GM12892 (cell line): ENCODE results near the gene JARID2. TPM values are rescaled to one million over a fixed set of nuclear protein-coding genes. Genes with fewer than 3 reads are reported as not detected.

ENCODE experiments used
- DNase-seq: peaks from one replicate; pipeline ENCODE4 v3.0.0; 2011; ENCODE audit not compliant: insufficient read length
- FAIRE-seq: peaks from 2 replicates; lab custom pipeline; 2011; peaks lifted over from hg19 to GRCh38; lab: Jason Lieb, UNC
- POLR2A ChIP-seq: IDR thresholded peaks from 2 replicates; pipeline ENCODE4 v1.6.1; 2011; ENCODE audit warnings: low read depth, low read length, control low read depth
- POLR2AphosphoS5 ChIP-seq: IDR thresholded peaks from 2 replicates; pipeline ENCODE4 v1.6.1; 2011; ENCODE audit warnings: low read depth, low read length, control low read depth
- TAF1 ChIP-seq: IDR thresholded peaks from 2 replicates; pipeline ENCODE4 v1.6.1; 2011; ENCODE audit warnings: low read depth, mild to moderate bottlenecking, control low read depth, low read length, borderline replicate concordance
- polyA plus RNA-seq: library from polyadenylated mRNA; unstranded; fragments of >200 nt; gene quantifications from one replicate; pipeline ENCODE4 v1.2.1, GENCODE V29; 2012; ENCODE audit warnings: missing spikeins, inconsistent platforms; ENCODE audit not compliant: missing spikeins

The JARID2 gene
- 6.8 TPM for polyA plus RNA-seq

DNA sequence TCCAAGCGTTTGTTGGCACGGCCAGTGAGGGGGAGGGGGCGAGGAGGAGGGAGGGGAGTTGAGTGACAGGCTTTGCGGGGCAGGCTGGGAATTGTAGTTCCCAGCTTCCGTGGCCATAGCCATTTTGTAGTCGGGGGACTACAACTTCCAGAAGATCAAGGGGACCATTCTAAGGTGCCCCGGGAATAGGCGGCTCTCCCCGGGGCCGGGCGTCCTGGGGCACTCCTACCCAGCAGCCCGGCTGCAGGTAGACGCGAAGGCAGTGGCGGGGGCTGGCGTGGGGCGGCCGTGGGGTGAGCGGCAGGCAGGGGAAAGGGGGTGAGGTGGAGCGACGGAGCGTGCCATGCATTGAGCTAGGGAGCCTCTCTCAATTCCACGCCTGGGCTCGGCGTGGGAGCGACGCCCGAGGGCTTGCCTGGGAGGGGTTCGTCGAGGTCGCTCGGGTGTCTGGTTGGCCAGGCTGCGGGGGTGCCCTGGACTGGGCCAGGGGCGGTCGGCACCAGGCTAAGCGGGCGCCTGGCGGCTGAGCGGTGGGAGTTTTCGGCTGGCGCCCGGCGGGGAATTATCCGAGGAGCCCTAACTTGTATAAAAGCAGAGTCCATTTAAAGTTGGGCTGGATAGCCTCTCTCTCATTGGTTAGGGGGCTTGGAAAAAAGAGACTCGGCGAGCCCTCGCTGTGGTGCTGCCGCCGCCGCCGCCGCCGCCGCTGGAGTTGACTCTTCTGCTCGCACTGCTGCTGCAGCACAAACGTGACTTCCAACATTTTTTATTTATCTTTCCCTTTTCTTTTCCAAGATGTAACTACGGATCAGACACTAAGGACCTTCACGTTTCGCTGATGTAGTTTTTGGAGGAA is at the start of gene JARID2:
Gene JARID2 (plus strand): TSS at position 709 of the 856 bp plus-strand sequence. CDS start 471 bp downstream, outside the sequence.
- DNase-seq (peak; percentile 69), FAIRE-seq (peak; percentile 96)
- TF ChIP-seq POLR2A, result peak; percentile 0; the same call in 1 of the 2 replicates
- 0 out of 2 replicates have a peak, but pooled peaks have one; percentile 47 for TF ChIP-seq POLR2AphosphoS5
- no peak for TF ChIP-seq TAF1

DNA sequence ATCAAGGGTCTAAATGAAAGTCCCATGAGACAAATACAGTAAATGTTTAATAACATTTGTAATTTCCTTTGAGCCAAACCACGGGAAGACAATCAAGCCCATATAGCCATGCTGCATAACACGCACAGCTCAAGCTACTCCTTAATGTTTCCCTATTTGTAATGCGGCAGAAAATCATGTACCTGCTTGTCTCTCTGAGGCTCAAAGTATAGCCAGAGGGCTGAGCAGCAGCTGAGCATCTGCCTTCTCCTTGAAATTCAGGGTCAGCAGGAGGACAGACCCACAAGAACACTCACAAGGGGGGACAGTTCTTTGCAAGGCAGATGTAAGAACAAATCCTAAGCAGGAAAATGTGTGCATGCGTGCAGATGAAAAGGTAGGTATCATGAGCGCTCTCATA is 45.8 kb upstream of the JARID2 start:
- FAIRE-seq, result no peak
- TF ChIP-seq POLR2A, result no peak
- no peak for TF ChIP-seq TAF1
- no peak for TF ChIP-seq POLR2AphosphoS5
- DNase-seq, result no peak

DNA sequence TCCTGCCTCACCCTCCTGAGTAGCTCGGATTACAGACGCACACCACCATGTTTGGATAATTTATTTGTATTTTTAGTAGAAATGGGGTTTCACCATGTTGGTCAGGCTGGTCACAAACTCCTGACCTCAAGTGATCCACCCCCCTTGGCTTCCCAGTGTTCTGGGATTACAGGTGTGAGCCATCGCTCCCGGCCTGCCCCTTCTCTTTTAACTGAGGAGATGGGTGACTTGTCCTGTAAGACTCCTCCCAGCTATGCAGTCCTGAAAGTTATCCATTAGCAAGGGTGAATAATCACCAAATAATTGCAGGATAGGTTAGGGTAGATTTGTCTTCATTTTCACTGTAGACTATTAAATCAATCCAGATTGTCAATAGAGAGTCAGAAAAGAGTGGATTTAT is 40.5 kb upstream of the JARID2 start:
- FAIRE-seq, result no peak
- TF ChIP-seq POLR2AphosphoS5, result no peak
- no peak for TF ChIP-seq POLR2A
- no peak for TF ChIP-seq TAF1
- DNase-seq, result no peak

DNA sequence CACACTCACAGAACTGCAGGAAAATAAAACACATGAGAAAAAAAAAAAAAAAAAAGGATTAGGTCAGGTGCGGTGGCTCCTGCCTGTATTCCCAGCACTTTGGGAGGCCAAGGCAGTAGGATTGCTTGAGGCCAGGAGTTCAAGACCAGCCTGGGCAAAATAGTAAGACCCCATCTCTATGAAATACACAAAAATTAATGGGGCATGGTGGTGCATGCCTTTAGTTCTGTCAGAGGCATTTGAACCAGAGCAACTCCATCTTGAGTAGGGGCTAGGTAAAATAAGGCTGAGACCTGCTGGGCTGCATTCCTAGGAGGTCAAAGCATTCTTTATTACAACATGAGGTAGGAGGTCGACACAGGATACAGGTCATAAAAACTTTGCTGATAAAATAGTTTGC is 39.0 kb upstream of the JARID2 start:
- no peak for FAIRE-seq
- no peak for TF ChIP-seq POLR2A
- DNase-seq, result no peak

DNA sequence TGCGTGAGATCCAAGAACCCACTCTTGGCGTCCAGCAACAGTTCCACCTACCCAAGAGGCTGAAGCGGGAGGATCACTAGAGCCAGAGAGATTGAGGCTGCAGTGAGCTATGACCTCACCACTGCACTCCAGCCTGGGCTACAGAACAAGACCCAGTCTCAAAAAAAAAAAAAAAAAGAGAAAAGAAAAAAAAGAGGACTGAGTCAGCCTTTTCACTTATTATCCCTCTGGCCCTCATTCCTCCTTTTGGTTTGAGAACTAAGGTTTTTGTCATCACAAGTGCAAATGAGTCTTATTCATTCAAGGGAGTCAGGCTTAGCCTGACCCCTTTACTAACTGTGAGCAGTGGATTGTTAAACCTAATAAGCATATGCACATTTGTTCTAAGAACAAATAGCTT is 37.9 kb upstream of the JARID2 start:
- FAIRE-seq (no peak), DNase-seq (no peak)
- TF ChIP-seq POLR2A, result no peak
- no peak for TF ChIP-seq POLR2AphosphoS5
- no peak for TF ChIP-seq TAF1

DNA sequence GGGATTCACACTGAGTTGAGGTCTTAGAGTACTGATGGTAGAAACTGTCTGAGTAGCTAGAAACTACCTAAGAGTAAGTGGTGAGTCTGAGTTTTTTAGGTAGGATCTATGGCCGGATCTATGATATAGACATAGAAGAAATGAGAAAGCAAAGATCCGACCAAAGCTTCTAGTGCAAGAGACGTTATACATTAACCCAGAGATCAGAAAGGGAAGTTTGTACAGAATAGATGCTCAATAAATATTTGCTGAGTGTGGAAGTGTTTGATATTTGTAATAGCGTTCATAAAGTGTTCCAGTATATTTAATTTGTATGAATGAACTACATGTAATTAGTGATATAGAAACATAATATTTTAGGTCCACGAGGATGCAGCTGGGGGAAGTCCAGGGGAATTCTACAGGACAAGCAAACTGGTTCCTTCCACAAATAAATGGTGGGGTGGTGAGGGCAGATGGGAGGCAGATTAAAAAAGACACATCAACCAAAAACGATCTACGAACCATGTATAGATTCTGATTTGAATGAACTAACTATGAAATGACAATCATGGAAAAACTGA is 31.9 kb upstream of the JARID2 start:
- DNase-seq (no peak), FAIRE-seq (no peak)

DNA sequence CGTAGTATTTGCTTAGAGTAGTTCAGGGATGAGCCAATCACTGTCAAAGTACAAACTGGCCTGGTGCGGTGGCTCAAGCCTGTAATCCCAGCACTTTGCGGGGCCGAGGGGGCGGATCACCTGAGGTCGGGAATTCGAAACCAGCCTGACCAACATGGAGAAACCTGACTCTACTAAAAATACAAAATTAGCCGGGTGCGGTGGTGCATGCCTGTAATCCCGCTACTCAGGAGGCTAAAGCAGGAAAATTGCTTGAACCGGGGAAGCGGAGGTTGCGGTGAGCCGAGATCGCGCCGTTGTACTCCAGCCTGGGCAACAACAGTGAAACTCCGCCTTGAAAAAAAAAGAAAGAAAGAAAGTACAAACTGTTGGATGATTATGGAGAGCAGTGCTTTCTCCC is 27.5 kb upstream of the JARID2 start:
- FAIRE-seq (no peak), DNase-seq (no peak)
- no peak for TF ChIP-seq TAF1
- no peak for TF ChIP-seq POLR2A
- no peak for TF ChIP-seq POLR2AphosphoS5

More for the DNA sequence above, 31.9 kb upstream of the JARID2 start:
- TF ChIP-seq POLR2A (no peak), POLR2AphosphoS5 (no peak), TAF1 (no peak)

DNA sequence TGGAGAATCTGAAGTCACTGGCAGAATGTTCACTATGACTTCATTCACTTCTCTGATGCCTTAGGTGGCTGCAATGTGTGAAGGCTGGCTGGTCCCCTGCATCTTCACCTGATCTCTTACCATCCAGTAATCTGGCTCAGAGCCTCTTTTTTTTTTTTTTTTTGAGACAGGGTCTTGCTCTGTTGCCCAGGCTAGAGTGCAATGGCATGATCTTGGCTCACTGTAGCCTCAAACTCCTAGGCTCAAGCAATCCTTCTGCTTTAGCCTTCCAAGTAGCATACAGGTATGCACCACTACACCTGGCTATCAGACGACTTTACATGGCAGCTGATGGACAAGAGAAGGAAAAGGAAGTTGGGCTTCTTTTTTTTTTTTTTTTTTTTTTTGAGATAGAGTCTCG is 25.8 kb upstream of the JARID2 start:
- TF ChIP-seq POLR2A (no peak), POLR2AphosphoS5 (no peak), TAF1 (no peak)
- DNase-seq (no peak), FAIRE-seq (no peak)

DNA sequence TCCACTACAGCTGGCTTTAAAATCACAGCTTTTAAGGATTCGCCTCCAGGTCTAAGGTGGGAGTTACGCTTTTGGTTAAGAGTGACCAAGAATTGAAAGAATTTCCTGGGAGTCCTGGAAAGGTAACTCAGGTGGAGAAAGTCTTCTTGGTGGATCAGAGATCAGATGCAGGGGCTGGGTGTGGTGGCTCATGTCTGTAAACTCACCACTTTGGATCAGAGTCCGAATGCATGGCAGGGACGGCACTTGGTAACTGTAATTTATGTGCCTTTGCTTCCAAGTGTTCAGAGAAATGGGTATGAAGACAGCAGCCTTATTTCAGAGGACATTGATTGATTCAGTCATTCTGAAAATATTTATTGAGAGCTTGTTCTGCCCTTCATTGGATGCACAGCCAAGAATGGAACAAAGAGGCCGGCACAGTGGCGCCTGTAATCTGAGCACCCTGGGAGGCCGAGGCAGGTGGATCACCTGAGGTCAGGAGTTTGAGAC is 18.0 kb upstream of the JARID2 start:
- no peak for TF ChIP-seq POLR2AphosphoS5
- TF ChIP-seq TAF1, result no peak
- no peak for TF ChIP-seq POLR2A
- DNase-seq, result no peak
- FAIRE-seq, result no peak

DNA sequence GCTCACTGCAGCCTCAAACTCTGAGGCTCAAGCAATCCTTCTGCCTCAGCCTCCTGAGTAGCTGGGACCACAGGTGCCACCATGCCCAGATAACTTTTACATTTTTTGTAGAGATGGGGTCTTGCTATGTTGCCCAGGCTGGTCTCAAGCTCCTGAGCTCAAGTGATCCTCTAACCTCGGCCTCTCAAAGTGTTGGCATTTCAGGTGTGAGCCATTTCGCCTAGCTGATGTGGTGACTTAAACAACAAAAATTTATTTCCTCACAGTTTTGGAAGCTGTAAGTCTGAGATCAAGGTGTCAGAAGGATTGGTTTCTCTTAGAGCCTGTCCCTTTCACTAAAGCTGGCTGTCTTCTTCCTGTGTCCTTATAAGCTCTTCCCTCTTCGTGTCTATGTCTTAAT is 15.0 kb upstream of the JARID2 start:
- no peak for DNase-seq
- FAIRE-seq, result no peak
- TF ChIP-seq POLR2AphosphoS5 (no peak), POLR2A (no peak), TAF1 (no peak)

DNA sequence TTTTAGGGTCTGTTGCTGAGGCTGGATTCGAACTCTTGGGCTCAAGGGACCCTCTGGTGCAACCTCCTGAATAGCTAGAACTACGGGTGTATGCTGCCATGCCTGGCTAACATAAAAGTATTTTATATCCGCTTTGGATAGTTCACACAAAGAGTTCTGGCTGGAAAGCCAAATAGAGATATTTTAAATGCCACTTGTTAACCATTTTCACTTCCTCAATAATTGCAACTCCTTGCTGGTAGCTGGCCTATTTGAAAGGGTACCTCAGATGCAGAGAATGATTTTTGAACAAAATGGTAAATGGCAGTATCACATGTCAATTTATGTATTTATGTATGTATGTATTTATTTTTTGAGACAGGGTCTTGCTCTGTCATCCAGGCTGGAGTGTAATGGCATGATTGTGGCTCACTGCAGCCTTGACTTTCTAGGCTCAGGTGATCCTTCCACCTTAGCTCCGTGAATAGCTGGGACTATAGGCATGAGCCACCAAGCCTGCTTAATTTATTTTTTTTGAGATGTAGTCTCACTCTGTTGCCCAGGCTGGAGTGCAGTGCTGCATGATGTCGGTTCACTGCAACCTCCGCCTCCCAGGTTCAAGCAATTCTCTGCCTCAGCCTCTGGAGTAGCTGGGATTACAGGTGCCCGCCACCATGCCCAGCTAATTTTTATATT is 12.9 kb upstream of the JARID2 start:
- DNase-seq (no peak), FAIRE-seq (peak; percentile 58)
- TF ChIP-seq POLR2AphosphoS5 (no peak), TAF1 (no peak), POLR2A (no peak)

DNA sequence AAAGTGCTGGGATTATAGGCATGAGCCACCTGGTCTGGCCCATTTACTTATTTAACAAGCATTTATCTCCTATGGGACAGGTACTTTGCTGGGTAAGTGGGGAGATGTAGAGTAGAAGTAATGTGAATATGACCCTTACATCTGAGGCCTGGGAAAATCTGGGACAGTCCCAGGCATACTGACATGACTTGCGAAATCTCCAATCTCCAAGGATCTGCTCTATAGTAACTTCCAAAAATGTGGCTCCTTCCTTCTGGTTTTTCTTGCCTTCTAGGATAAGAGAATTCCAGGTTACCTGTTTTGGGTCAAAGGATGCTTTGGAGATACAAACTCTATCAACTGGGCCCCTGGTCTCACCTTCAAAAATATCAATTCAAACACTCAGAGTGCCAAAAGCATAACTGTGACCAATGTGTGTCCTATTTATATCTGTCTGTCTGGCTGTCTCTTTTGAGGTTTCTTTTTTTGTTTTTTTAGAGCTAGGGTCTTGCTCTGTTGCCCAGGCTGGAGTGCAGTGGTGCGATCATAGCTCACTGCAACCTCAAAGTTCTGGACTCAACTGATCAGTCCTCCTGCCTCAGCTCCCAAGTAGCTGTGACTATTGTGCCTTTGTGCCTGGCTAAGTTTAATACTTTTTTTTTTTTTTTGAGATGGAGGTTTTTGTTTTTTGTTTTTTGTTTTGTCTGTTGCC is 11.7 kb upstream of the JARID2 start:
- no peak for DNase-seq
- no peak for TF ChIP-seq POLR2AphosphoS5
- TF ChIP-seq TAF1, result no peak
- no peak for TF ChIP-seq POLR2A
- FAIRE-seq, result no peak
